IMR-90 (cell line): Measurements from ENCODE around the gene SH3BGRL3. TPM values are rescaled to one million over a fixed set of nuclear protein-coding genes. Genes with fewer than 3 reads are reported as not detected.

Experiments
- ATAC-seq: fragments of 200-7000 bp; cut with Tn5 transposase; 2 replicates; pipeline ENCODE4 v1.9.1; 2020; ENCODE audit warnings: low read depth, mild to moderate bottlenecking, moderate library complexity
- BruUV-seq: library from RNA; stranded (reverse); fragments of 400-500 nt; replicated peaks from 2 replicates; lab custom pipeline; 2021; lab: Mats Ljungman, UMichigan
- CTCF ChIA-PET: fragments of 300-600 bp; formaldehyde crosslinking; extraction: SDS; loops from one replicate; lab custom pipeline; 2021; ENCODE audit warnings: antibody characterized with exemption; lab: Yijun Ruan, JAX
- POLR2A ChIA-PET: fragments of 300-600 bp; sonication (Branson Sonifier 250); formaldehyde crosslinking; loops from one replicate; lab custom pipeline; 2022; ENCODE audit warnings: antibody characterized with exemption; ENCODE audit not compliant: unreplicated experiment; lab: Charles Lee
- DNase-seq: peaks from one replicate; pipeline ENCODE4 v3.0.0; 2013
- H2AFZ ChIP-seq: replicated peaks from 2 replicates; pipeline ENCODE3; 2013; ENCODE audit warnings: low read length, mild to moderate bottlenecking; ENCODE audit not compliant: poor library complexity
- H2AK5ac ChIP-seq: 2 replicates; pipeline ENCODE4 v1.6.1; 2013; ENCODE audit warnings: low read depth, low read length, inconsistent platforms
- H2AK9ac ChIP-seq: replicated peaks from 2 replicates; pipeline ENCODE3; 2013; ENCODE audit warnings: mild to moderate bottlenecking, low read depth, low read length, moderate library complexity; ENCODE audit not compliant: poor library complexity
- H2BK120ac ChIP-seq: 2 replicates; pipeline ENCODE4 v1.6.1; 2013; ENCODE audit warnings: low read depth, low read length, inconsistent platforms
- H2BK15ac ChIP-seq: 3 replicates; pipeline ENCODE4 v1.6.1; 2013; ENCODE audit warnings: low read depth, low read length, inconsistent platforms
- H2BK20ac ChIP-seq: 2 replicates; pipeline ENCODE4 v1.6.1; 2013; ENCODE audit warnings: low read depth, mild to moderate bottlenecking, inconsistent platforms, low read length, moderate library complexity
- H2BK5ac ChIP-seq: 2 replicates; pipeline ENCODE4 v1.6.1; 2013; ENCODE audit warnings: mild to moderate bottlenecking, low read depth, low read length, inconsistent platforms; ENCODE audit not compliant: poor library complexity, severe bottlenecking
- H3K14ac ChIP-seq: replicated peaks from 2 replicates; pipeline ENCODE4 v1.6.1; 2013; ENCODE audit warnings: low read depth, low read length, inconsistent platforms
- H3K18ac ChIP-seq: 2 replicates; pipeline ENCODE4 v1.6.1; 2013; ENCODE audit warnings: low read depth, low read length, control low read depth
- H3K23ac ChIP-seq: 2 replicates; pipeline ENCODE4 v1.6.1; 2013; ENCODE audit warnings: low read depth, low read length, inconsistent platforms
- H3K27ac ChIP-seq: 2 replicates; pipeline ENCODE4 v1.5.1; 2013; ENCODE audit warnings: mild to moderate bottlenecking, control low read depth, low read length; ENCODE audit not compliant: insufficient read depth
- H3K27me3 ChIP-seq: 2 replicates; pipeline ENCODE4 v1.6.1; 2013; ENCODE audit warnings: low read length; ENCODE audit not compliant: control insufficient read depth, insufficient read depth
- H3K36me3 ChIP-seq: 2 replicates; pipeline ENCODE4 v1.6.1; 2013; ENCODE audit warnings: low read length, mixed read lengths; ENCODE audit not compliant: control insufficient read depth, insufficient read depth
- H3K4ac ChIP-seq: 2 replicates; pipeline ENCODE4 v1.6.1; 2013; ENCODE audit warnings: low read depth, low read length, inconsistent platforms
- H3K4me1 ChIP-seq: 2 replicates; pipeline ENCODE4 v1.6.1; 2013; ENCODE audit warnings: low read length, mixed read lengths; ENCODE audit not compliant: control insufficient read depth, insufficient read depth
- H3K4me2 ChIP-seq: 2 replicates; pipeline ENCODE4 v1.6.1; 2013; ENCODE audit warnings: low read depth, mild to moderate bottlenecking, control low read depth, low read length, moderate library complexity
- H3K4me3 ChIP-seq: 2 replicates; pipeline ENCODE4 v1.5.1; 2013; ENCODE audit warnings: low read depth, mild to moderate bottlenecking, control low read depth, low read length, moderate library complexity; ENCODE audit not compliant: insufficient read depth
- H3K56ac ChIP-seq: 2 replicates; pipeline ENCODE4 v1.6.1; 2013; ENCODE audit warnings: low read length, inconsistent platforms; ENCODE audit not compliant: insufficient read depth; ENCODE audit errors: extremely low read depth
- H3K79me1 ChIP-seq, 2 experiments: 2 replicates each; pipeline ENCODE4 v1.6.1; 2013; ENCODE audit warnings: low read length in 2 of 2, inconsistent platforms in 1 of 2, low read depth in 1 of 2
- H3K9ac ChIP-seq: 2 replicates; pipeline ENCODE4 v1.6.1; 2013; ENCODE audit warnings: low read depth, low read length, control low read depth
- H3K9me1 ChIP-seq: 2 replicates; pipeline ENCODE4 v1.6.1; 2013; ENCODE audit warnings: low read length, inconsistent platforms; ENCODE audit not compliant: insufficient read depth
- H3K9me3 ChIP-seq: 2 replicates; pipeline ENCODE4 v1.6.1; 2013; ENCODE audit warnings: low read length; ENCODE audit not compliant: control insufficient read depth, insufficient read depth
- H4K20me1 ChIP-seq: 2 replicates; pipeline ENCODE4 v1.6.1; 2013; ENCODE audit warnings: low read length, inconsistent platforms; ENCODE audit not compliant: insufficient read depth
- H4K5ac ChIP-seq: 2 replicates; pipeline ENCODE4 v1.6.1; 2013; ENCODE audit warnings: mild to moderate bottlenecking, low read depth, low read length, control low read depth
- H4K8ac ChIP-seq, 2 experiments: 2 replicates each; pipeline ENCODE4 v1.6.1; 2013; ENCODE audit warnings: low read depth in 2 of 2, low read length in 2 of 2, control low read depth in 1 of 2, inconsistent platforms in 1 of 2
- H4K91ac ChIP-seq: 2 replicates; pipeline ENCODE4 v1.6.1; 2013; ENCODE audit warnings: low read depth, low read length, inconsistent platforms; ENCODE audit not compliant: insufficient read depth
- CEBPB ChIP-seq: IDR thresholded peaks from 2 replicates; pipeline ENCODE4 v1.6.1; 2012; ENCODE audit warnings: low read depth, low read length, improper control_type of control experiment
- MAFK ChIP-seq: IDR thresholded peaks from 2 replicates; pipeline ENCODE4 v1.6.1; 2012; ENCODE audit warnings: low read depth, low read length, improper control_type of control experiment
- POLR2A ChIP-seq: IDR thresholded peaks from 2 replicates; pipeline ENCODE4 v1.6.1; 2012; ENCODE audit warnings: mild to moderate bottlenecking, low read depth, low read length
- WGBS, 2 experiments: methylation state at CpG; one replicate each; pipeline versions ENCODE4 v1.1.5 to v1.1.7; 2013; ENCODE audit warnings: missing lambda C conversion rate in 2 of 2; ENCODE audit not compliant: insufficient read length in 1 of 2; ENCODE audit errors: extremely low coverage in 2 of 2; 5-methylcytosine and 5-hydroxymethylcytosine counted together
- dilution Hi-C: fragments of 300-500 bp; cut with HindIII; formaldehyde crosslinking; loops from one replicate; pipeline ENCODE4 v1.14.3; 2018; ENCODE audit warnings: low sequenced_read_pairs; ENCODE audit not compliant: unreplicated experiment
- in situ Hi-C: fragments of 300-500 bp; cut with MboI; formaldehyde crosslinking; loops from 3 replicates; pipeline ENCODE4 v1.14.3; 2019; ENCODE audit warnings: low sequenced_read_pairs, inconsistent platforms, mixed read lengths
- intact Hi-C: fragments of 100-400 bp; cut with micrococcal nuclease; formaldehyde crosslinking; loops from 2 replicates; pipeline ENCODE4 v1.10.0; 2022
- polyA plus RNA-seq, 3 experiments: library from polyadenylated mRNA; depleted of rRNA; stranded (reverse); fragments of >200 nt; gene quantifications; 2 replicates each; pipeline ENCODE4 v1.2.3, GENCODE V29; 2012; ENCODE audit warnings: low replicate concordance in 1 of 3
- total RNA-seq: library from RNA; depleted of rRNA; stranded (reverse); fragments of >200 nt; gene quantifications from 2 replicates; pipeline ENCODE4 v1.2.3, GENCODE V29; 2012

Gene SH3BGRL3
- total and polyA plus RNA-seq, 2 of the 4 experiments (the other 2 are of a cell fraction) = 35.0 to 483 TPM

GRCh38 chr1:26281091-26281958 is 1.4 kb downstream of the SH3BGRL3 start:
- peak overlapping the region; percentile 74 for H3K14ac ChIP-seq
- in situ Hi-C loops (no loop called here), dilution Hi-C loops (no loop called here), intact Hi-C loops (no loop called here)
- ChIA-PET CTCF (interaction anchor here (0.6 to 0.7 kb wide), 2 partner anchors 40 to 112 kb away, joined by 3 read pairs; partner anchors contain the start of gene ZNF593), POLR2A (interaction anchor here (0.6 kb wide), 1 partner anchor 28 kb away, joined by 9 read pairs; no protein-coding TSS in a partner anchor)
- peak overlapping the region; percentile 53; the same call in 1 of the 2 replicates for H3K56ac ChIP-seq
- H3K4me2 ChIP-seq = peak overlapping the region; percentile 96
- H3K27ac ChIP-seq = peak overlapping the region; percentile 95
- H3K9ac ChIP-seq = peak overlapping the region; percentile 96
- H2AK5ac ChIP-seq = peak overlapping the region; percentile 99
- H2AFZ ChIP-seq = peak overlapping the region; percentile 60
- H3K9me3 ChIP-seq = no peaks in the 10 kb centered on the region
- H2BK20ac ChIP-seq = peak overlapping the region; percentile 27
- H3K27me3 ChIP-seq = no peaks in the 10 kb centered on the region
- peaks cover 24% of the 10 kb centered on the region for H3K36me3 ChIP-seq
- peak overlapping the region; percentile 89 for H3K4me3 ChIP-seq
- H2BK120ac ChIP-seq = peak overlapping the region; percentile 24; the same call in 1 of the 2 replicates
- BruUV-seq = TSS peak; percentile 99
- peaks cover 25 to 81% of the 10 kb centered on the region in 2 experiments for H3K79me1 ChIP-seq
- peaks cover 62% of the 10 kb centered on the region for H3K4me1 ChIP-seq
- H3K18ac ChIP-seq = peak overlapping the region; percentile 25
- peak overlapping the region; percentile 90 for H2AK9ac ChIP-seq
- ATAC-seq = no peak
- peaks cover 51% of the 10 kb centered on the region for H3K9me1 ChIP-seq
- H3K23ac ChIP-seq = peak overlapping the region; percentile 54
- peak overlapping the region; percentile 69 to 79 for H4K8ac ChIP-seq
- 100% methylated on average over 1 of the region's 5 CpGs; no CpG with 5 or more reads in 1 of the 2 experiments for WGBS, 2 experiments
- peak overlapping the region; percentile 47 for H4K5ac ChIP-seq
- peak overlapping the region; percentile 98 for H2BK5ac ChIP-seq
- TF ChIP-seq CEBPB (peak; percentile 72), POLR2A (peak; percentile 29), MAFK (no peak)
- peaks cover 44% of the 10 kb centered on the region for H4K20me1 ChIP-seq
- H2BK15ac ChIP-seq = peak overlapping the region; percentile 57; the same call in 1 of the 3 replicates
- no peak for DNase-seq
- H3K4ac ChIP-seq = peak overlapping the region; percentile 98
- H4K91ac ChIP-seq = peak overlapping the region; percentile 77
